AG09319 (cell line): Measurements from ENCODE around the gene SCAPER.
A peak's percentile ranks its signal among the peaks of the same experiment; 100 is the strongest.

Experiments
- DNase-seq: peaks from one replicate; pipeline ENCODE4 v3.0.0-alpha.2; 2010; ENCODE audit warnings: low read depth; ENCODE audit errors: extremely low read depth
- TF ChIP-seq, protein P1 (sequence below): IDR thresholded peaks from 2 replicates; pipeline ENCODE4 v1.5.1; 2011; ENCODE audit warnings: low read depth, mild to moderate bottlenecking, inconsistent platforms, low read length, moderate library complexity

Gene SCAPER

DNA sequence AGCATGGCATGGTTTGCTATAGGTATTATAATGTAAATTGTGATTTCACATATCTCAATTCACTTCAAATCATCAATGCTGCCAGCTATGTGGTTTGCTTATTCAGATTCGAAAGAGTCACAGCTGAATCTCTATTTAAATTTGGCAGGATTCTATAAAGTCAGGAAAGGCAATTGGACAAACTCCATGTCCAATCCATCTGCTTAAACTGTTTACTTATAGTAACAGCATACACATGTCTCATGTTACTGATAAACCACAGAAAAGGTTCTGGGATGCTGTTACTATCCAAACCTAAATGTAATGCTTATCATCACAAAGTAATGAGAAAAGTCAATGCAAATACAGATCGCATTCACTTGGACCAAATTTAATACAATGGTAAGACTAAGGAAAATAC is 338.9 kb downstream of the SCAPER start:
- TF ChIP-seq, protein P1, sequence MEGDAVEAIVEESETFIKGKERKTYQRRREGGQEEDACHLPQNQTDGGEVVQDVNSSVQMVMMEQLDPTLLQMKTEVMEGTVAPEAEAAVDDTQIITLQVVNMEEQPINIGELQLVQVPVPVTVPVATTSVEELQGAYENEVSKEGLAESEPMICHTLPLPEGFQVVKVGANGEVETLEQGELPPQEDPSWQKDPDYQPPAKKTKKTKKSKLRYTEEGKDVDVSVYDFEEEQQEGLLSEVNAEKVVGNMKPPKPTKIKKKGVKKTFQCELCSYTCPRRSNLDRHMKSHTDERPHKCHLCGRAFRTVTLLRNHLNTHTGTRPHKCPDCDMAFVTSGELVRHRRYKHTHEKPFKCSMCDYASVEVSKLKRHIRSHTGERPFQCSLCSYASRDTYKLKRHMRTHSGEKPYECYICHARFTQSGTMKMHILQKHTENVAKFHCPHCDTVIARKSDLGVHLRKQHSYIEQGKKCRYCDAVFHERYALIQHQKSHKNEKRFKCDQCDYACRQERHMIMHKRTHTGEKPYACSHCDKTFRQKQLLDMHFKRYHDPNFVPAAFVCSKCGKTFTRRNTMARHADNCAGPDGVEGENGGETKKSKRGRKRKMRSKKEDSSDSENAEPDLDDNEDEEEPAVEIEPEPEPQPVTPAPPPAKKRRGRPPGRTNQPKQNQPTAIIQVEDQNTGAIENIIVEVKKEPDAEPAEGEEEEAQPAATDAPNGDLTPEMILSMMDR, result no peak
- peak; percentile 8 for DNase-seq

DNA sequence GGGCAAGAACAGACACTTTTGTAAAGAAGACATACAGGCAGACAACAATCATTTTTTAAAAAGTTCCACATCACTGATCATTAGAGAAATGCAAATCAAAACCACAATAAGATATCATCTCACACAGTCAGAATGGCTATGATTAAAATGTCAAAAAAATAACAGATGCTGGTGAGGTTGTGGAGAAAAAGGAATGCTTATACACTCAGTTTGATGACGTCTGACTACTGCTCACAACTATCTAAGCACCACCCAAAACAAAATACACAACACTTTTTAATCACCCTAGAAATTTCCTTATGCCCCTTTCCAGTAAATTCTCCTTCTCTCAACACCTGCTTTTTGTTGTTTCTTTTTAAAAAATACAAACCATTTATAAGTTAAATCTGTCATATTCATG is 339.8 kb downstream of the SCAPER start:
- no peak for DNase-seq
- TF ChIP-seq, protein P1, result no peak

DNA sequence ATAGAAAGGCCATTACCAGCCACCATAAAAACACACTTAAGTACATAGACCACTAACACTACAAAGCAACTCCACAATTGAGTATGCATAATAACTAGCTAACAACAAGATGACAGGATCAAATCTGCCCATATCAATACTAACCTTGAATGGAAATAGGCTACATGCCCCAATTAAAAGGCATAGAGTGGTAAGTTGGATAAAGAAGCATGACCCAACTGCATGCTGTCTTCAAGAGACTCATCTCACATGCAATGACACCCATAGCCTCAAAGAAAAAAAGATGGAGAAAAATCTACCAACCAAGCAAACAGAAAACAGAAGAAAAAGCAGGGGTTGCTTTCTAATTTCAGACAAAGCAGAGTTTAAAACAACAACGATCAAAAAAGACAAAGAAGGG is 349.9 kb downstream of the SCAPER start:
- DNase-seq, result no peak
- TF ChIP-seq, protein P1, result no peak

DNA sequence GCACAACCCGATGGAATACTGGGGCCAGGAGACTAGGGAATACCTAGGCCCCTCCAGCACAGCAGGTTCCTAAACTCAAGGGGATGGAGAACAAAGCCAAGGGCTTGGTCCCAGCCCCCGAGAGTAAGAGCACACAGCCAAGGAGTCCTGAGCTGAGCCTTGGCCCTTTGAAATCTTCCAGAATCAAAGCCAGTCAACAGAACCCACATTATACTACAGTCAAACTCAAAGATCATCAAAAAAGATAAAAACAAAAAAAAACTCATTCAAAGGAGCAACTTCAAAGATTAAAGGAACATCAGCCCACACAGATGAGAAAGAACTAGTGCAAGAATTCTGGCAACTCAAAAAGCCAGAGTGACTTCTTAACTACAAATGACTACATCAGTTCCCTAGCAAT is 351.6 kb downstream of the SCAPER start:
- no peak for DNase-seq
- TF ChIP-seq, protein P1, result no peak

DNA sequence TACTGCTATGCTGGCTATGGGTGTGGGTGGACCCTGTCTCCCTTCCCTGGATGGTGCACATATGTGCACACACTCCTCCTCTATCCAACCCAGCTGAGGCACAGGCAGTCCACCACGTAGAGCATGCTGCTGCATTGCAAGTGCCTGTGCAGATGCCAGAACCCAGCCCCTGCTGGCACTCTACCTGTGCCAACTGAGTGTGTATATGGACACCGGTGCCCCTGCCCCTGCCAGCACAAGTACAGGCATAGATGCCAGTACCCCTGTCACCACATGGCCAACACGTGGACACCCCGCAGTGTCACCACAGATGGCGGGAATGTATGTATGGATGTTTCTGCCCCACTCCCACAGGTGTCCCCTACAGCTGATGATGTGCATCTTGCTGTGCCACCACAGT is 352.0 kb downstream of the SCAPER start:
- DNase-seq, result no peak
- TF ChIP-seq, protein P1, result no peak

DNA sequence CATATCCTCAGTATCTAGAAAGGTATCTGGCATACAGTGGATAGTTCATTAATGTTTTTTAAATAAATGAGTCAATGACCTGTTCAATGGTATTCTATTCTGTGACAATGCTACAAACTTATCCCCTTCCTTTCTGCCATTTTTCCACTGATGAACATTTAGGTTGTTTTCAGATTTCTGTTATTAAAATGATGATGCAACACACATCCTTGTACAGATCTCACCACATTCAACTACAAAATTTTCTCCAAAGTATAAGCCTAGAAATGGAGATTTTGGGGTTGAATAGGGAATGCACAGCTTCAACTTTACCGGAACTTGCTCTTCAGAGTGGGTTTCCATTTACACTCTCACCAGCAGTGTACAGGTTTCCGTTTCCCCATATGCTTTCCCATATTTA is 358.3 kb downstream of the SCAPER start:
- DNase-seq, result no peak
- TF ChIP-seq, protein P1, result no peak

DNA sequence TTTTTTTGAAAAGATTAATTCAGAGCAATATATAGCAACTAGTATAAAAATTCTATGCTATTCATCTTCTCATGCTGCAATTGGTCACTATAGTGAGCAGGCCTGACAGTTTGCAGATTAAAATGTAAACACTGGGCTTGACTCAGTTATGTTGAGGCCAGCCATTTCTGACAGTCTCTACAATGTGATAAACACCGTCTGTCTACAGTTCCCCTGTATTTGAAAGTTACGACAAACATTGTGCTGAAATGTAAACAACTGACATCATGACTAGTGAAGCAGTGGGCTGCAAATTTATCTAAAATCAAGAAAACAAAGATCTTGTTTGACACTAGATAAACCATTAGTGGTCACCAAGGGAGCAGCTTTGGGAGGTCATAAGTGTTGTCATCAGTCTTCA is 371.1 kb downstream of the SCAPER start:
- TF ChIP-seq, protein P1, result no peak
- DNase-seq, result no peak
